Heart left ventricle (tissue), 16 donors: ENCODE results near the gene GPR68. TPM values are rescaled to one million over a fixed set of nuclear protein-coding genes. Genes with fewer than 3 reads are reported as not detected.

Source experiments
- ATAC-seq, 4 donors: fragments of 200-7000 bp; cut with Tn5 transposase; one replicate each; pipeline ENCODE4 v1.9.1; 2020 to 2022; ENCODE audit warnings: moderate library complexity in 4 of 4, mild to moderate bottlenecking in 3 of 4, moderate number of reproducible peaks in 1 of 4
- DNase-seq, 5 donors: peaks; one replicate each; pipeline ENCODE4 v3.0.0-alpha.2; 2020
- H3K27ac ChIP-seq, 12 donors: fragments of 200-600 bp; sonication (generic) in 4 of 12; one replicate each; pipeline versions ENCODE4 v1.5.0 to v1.8.0; 2016 to 2022; ENCODE audit warnings: mild to moderate bottlenecking in 2 of 12
- H3K27me3 ChIP-seq, 9 donors: fragments of 200-600 bp; sonication (generic) in 2 of 9; one replicate each; pipeline versions ENCODE4 v1.5.1 to v1.8.0; 2016 to 2022; ENCODE audit warnings: mild to moderate bottlenecking in 3 of 9
- H3K36me3 ChIP-seq, 9 donors: fragments of 200-600 bp; sonication (generic) in 2 of 9; one replicate each; pipeline versions ENCODE4 v1.5.0 to v1.8.0; 2018 to 2022; ENCODE audit warnings: mild to moderate bottlenecking in 2 of 9
- H3K4me1 ChIP-seq, 12 donors: fragments of 200-600 bp; sonication (generic) in 4 of 12; one replicate each; pipeline versions ENCODE4 v1.5.0 to v1.8.0; 2016 to 2022; ENCODE audit warnings: mild to moderate bottlenecking in 3 of 12
- H3K4me3 ChIP-seq, 12 donors: fragments of 200-600 bp; sonication (generic) in 4 of 12; one replicate each; pipeline versions ENCODE4 v1.5.0 to v1.8.0; 2017 to 2022; ENCODE audit warnings: mild to moderate bottlenecking in 9 of 12, moderate library complexity in 4 of 12
- H3K9me3 ChIP-seq, 12 donors: fragments of 200-600 bp; sonication (generic) in 4 of 12; one replicate each; pipeline versions ENCODE4 v1.5.0 to v1.8.0; 2016 to 2022; ENCODE audit warnings: mild to moderate bottlenecking in 1 of 12
- POLR2A ChIP-seq, 2 donors: fragments of 450-650 bp; IDR thresholded peaks; one replicate each; pipeline ENCODE4 v1.6.1; 2017; ENCODE audit warnings: antibody characterized with exemption in 2 of 2, mild to moderate bottlenecking in 2 of 2, moderate library complexity in 2 of 2
- WGBS, 4 donors: extraction: QIAGEN DNeasy Blood & Tissue Kit in 2 of 4; methylation state at CpG; one replicate each; pipeline versions ENCODE4 v1.1.5 to v1.1.7; 2013 to 2018; 5-methylcytosine and 5-hydroxymethylcytosine counted together
- intact Hi-C, 10 donors: fragments of 100-400 bp; cut with DNase I; formaldehyde crosslinking; loops; one replicate each; pipeline versions ENCODE4 v1.11.1 to v1.14.2; 2022
- polyA plus RNA-seq, 2 donors: library from polyadenylated mRNA; stranded (reverse); fragments of 200-250 nt; gene quantifications; one replicate each; pipeline ENCODE4 v1.2.3, GENCODE V29; 2013
- total RNA-seq, 9 donors: library from RNA; depleted of rRNA in 2 of 9; stranded (reverse); fragments of >200 nt in 2 of 9; fragmentation: NEBNext Ultra II Directional in 3 of 9; extraction: Animal tissue kit (Norgen Biotek cat#: 25700) in 3 of 9; gene quantifications; one replicate each; pipeline versions ENCODE4 v1.1.0 to v1.2.4, GENCODE V29; 2016 to 2023
- TF ChIP-seq, protein P1 (sequence below), 12 donors: fragments of 200-600 bp; sonication (generic) in 4 of 12; IDR thresholded peaks; one replicate each; pipeline versions ENCODE4 v1.5.0 to v1.8.0; 2018 to 2022; ENCODE audit warnings: antibody characterized with exemption in 12 of 12, mild to moderate bottlenecking in 5 of 12
- donor health status: ischemic (EF 13 %, LVEDD 7.1; RV severe dilation, severe dysfunction).
- donor health status: healthy with polysubstance abuse.
- donor health status: DM: no; HTN: yes; CAD: no.
- donor health status: DM: no; HTN: no; CAD: no.
- donor health status: ischemic (EF 25% LVEDD 6.9; RV normal size, moderate dysfunction).
- donor health status: ischemic (EF 25% LVEDD 5.7; RV mildly dilated, moderate dysfunction).
- donor health status: healthy.
- donor health status: DM: yes; HTN: yes; CAD: no.
- donor health status: ischemic (EF 35%, LVEDD 5.7; RV mildly dilated, moderate dysfunction).
- donor health status: nonischemic (EF 11% LVEDD 7.7; RV severe dilation, severe dysfunction).
- donor health status: DM: yes; HTN: yes; CAD: no.
- donor health status: PGD.
- donor health status: ischemic (EF 29% LVEDD 5.4; RV normal size, mild dysfunction).
- donor health status: nonischemic (EF 23%, LVEDD 6.1; RV moderate dilation, normal function).

The GPR68 gene
- total and polyA plus RNA-seq, 11 donors, result 0.08 to 2.6 (median 0.59) TPM; not detected in 1

- Histone ChIP-seq H3K4me3 (no peak overlapping the region), H3K9me3 (no peaks in the 10 kb centered on the region), H3K27ac (no peak overlapping the region), H3K36me3 (peaks cover 0 to 81% (median 5%) of the 10 kb centered on the region in 9 donors), H3K4me1 (no peaks in the 10 kb centered on the region), H3K27me3 (no peaks in the 10 kb centered on the region)
- no peak for DNase-seq
- intact Hi-C loops, result no loop called here
- TF ChIP-seq POLR2A (IDR thresholded peaks at IDR 0.05), result no peak
- TF ChIP-seq, protein P1, sequence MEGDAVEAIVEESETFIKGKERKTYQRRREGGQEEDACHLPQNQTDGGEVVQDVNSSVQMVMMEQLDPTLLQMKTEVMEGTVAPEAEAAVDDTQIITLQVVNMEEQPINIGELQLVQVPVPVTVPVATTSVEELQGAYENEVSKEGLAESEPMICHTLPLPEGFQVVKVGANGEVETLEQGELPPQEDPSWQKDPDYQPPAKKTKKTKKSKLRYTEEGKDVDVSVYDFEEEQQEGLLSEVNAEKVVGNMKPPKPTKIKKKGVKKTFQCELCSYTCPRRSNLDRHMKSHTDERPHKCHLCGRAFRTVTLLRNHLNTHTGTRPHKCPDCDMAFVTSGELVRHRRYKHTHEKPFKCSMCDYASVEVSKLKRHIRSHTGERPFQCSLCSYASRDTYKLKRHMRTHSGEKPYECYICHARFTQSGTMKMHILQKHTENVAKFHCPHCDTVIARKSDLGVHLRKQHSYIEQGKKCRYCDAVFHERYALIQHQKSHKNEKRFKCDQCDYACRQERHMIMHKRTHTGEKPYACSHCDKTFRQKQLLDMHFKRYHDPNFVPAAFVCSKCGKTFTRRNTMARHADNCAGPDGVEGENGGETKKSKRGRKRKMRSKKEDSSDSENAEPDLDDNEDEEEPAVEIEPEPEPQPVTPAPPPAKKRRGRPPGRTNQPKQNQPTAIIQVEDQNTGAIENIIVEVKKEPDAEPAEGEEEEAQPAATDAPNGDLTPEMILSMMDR (IDR thresholded peaks at IDR 0.05), result no peak
- ATAC-seq, result no peak
- WGBS, 4 donors, result 93 to 95% (median 95%) methylated on average over 19 to 21 of the region's 21 CpGs
These were observed 47.4 kb upstream of the GPR68 start for GRCh38 chr14:91291786-91292405.

- H3K9me3 ChIP-seq, result no peaks in the 10 kb centered on the region
- H3K4me1 ChIP-seq, result no peaks in the 10 kb centered on the region
- DNase-seq (no peak), ATAC-seq (no peak)
- WGBS, 4 donors, result 92 to 96% (median 93%) methylated on average over 10 of the region's 10 CpGs
- TF ChIP-seq, protein P1 (IDR thresholded peaks at IDR 0.05), result no peak
- TF ChIP-seq POLR2A (IDR thresholded peaks at IDR 0.05), result no peak
- intact Hi-C loops, result no loop called here
- H3K27me3 ChIP-seq, result no peaks in the 10 kb centered on the region
- no peak overlapping the region for H3K4me3 ChIP-seq
- no peak overlapping the region for H3K27ac ChIP-seq
- H3K36me3 ChIP-seq, result peaks cover 0 to 77% (median 3%) of the 10 kb centered on the region in 9 donors
These were observed 46.5 kb upstream of the GPR68 start for GRCh38 chr14:91290986-91291385.

- TF ChIP-seq, protein P1 (IDR thresholded peaks at IDR 0.05), result no peak
- no peak for TF ChIP-seq POLR2A (IDR thresholded peaks at IDR 0.05)
- H3K4me3 ChIP-seq, result no peak overlapping the region
- peaks cover 0 to 10% (median 3%) of the 10 kb centered on the region in 12 donors for H3K4me1 ChIP-seq
- no peak for DNase-seq
- H3K9me3 ChIP-seq, result no peaks in the 10 kb centered on the region
- intact Hi-C loops, result loop anchor here in 9 of 10 donors (5.0 to 10.0 kb wide), 4 partner anchors 112 to 392 kb away; no protein-coding TSS in a partner anchor
- 87 to 91% (median 90%) methylated on average over 4 of the region's 4 CpGs for WGBS, 4 donors
- H3K27ac ChIP-seq, result no peak overlapping the region
- H3K27me3 ChIP-seq, result no peaks in the 10 kb centered on the region
- ATAC-seq, result no peak
- peaks cover 0 to 78% (median 5%) of the 10 kb centered on the region in 9 donors for H3K36me3 ChIP-seq
These were observed 45.0 kb upstream of the GPR68 start for GRCh38 chr14:91289464-91289863.

- H3K4me1 ChIP-seq, result peaks cover 0 to 16% (median 5%) of the 10 kb centered on the region in 12 donors
- intact Hi-C loops, result loop anchor here in 9 of 10 donors (5.0 to 10.0 kb wide), 4 partner anchors 112 to 392 kb away; no protein-coding TSS in a partner anchor
- 92 to 95% (median 93%) methylated on average over 28 of the region's 28 CpGs for WGBS, 4 donors
- no peaks in the 10 kb centered on the region for H3K27me3 ChIP-seq
- H3K36me3 ChIP-seq, result peaks cover 0 to 79% (median 5%) of the 10 kb centered on the region in 9 donors
- no peak for TF ChIP-seq POLR2A (IDR thresholded peaks at IDR 0.05)
- TF ChIP-seq, protein P1 (IDR thresholded peaks at IDR 0.05), result no peak
- DNase-seq, result no peak
- no peak overlapping the region for H3K4me3 ChIP-seq
- no peak overlapping the region for H3K27ac ChIP-seq
- no peaks in the 10 kb centered on the region for H3K9me3 ChIP-seq
- ATAC-seq, result no peak
These were observed 44.4 kb upstream of the GPR68 start for GRCh38 chr14:91288876-91289275.
